ENCODE measurements around the gene POLR2J2.
A peak's percentile ranks its signal among the peaks of the same experiment; 100 is the strongest.
"Not testable (repeated sequence)": the region's sequence is repeated elsewhere in the genome, so short reads cannot be mapped to it uniquely, and the experiment has no call there.

The POLR2J2 gene

DNA sequence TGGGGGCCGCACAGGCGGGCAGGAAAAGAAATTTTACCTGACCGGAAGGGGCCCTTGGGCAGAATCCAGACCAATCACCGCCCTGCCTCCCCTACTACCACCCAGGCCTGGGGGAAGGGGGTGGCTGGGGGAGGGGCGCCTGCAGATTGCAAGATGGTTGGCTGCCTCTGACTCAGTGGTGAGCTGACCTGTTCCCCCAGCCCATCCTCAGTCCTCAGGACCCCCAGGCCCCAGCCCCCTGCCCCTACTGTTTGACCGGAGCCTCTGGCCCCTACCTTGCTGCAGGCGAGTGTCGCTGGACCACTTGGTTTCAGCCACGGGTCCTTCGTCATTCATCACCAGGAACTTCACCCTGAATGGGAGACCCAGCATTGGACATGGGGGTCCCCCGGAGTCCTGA lies 32.6 kb downstream of the POLR2J2 start:
- H3K27me3 Mint-ChIP-seq (ENCODE audit: low read depth, poor library complexity); H3K4me1 Mint-ChIP-seq; DNase-seq: not testable (repeated sequence)

DNA sequence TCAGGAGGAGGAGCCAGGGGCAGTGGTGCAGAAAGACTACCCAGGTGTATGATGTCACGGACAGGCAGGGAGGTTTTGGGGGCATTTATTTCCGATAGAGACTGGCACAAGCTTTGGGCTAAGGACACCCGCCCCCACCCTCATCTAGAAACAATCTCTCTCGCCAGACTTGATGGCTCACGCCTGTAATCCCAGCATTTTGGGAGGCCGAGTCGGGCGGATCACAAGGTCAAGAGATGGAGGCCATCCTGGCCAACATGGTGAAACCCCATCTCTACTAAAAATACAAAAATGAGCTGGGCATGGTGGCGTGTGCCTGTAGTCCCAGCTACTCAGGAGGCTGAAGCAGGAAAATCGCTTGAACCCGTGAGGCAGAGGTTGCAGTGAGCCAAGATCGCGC lies 34.5 kb downstream of the POLR2J2 start:
- H3K27ac Mint-ChIP-seq; H3K27me3 Mint-ChIP-seq (ENCODE audit: low read depth, poor library complexity); DNase-seq; H3K4me3 Mint-ChIP-seq; H3K36me3 Mint-ChIP-seq (ENCODE audit: low read depth); H3K4me1 Mint-ChIP-seq; H3K9me3 Mint-ChIP-seq: not testable (repeated sequence)

More for the DNA sequence above, 32.6 kb downstream of the POLR2J2 start:
- not testable (repeated sequence) for H3K4me3 Mint-ChIP-seq; H3K9me3 Mint-ChIP-seq; H3K36me3 Mint-ChIP-seq (ENCODE audit: low read depth); H3K27ac Mint-ChIP-seq

DNA sequence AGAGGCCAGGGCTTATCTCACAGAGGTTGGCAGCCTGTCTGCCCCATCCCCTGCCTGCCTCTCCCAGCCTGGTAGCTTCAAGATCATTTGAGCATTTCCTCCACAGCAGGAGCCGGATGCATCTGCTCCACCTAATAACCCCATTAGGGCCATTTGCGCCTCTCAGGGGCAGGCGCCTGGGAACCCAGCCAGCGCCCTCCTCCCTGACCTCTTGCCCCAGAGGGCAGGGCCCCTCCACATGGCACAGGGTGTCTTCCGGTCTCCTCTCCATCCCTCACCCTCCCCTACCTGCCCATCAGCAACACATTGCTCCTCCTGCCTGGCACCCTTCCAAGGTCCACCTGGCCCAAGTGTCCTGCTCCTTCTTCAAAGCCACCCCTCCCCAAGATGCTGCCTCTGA lies 36.1 kb downstream of the POLR2J2 start:
- not testable (repeated sequence) for H3K27ac Mint-ChIP-seq

DNA sequence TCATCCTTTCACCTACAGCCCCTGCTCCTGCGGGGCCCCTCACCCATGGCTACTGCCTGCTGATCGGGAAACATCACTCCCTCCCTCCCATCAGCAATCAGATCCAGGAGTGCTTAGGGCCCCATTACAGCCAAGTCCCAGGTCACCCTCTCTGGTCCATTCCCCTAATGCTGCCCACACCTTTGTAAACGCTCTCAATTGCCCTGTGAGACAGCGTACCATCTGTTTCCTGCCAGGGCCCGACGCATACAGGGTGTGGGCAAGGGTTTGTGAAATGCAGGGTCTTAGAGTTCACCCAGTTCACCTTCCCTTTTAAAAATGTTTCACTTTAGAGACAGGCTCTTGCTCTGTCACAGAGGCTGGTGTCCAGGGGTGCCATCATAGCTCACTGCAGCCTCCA lies 37.2 kb downstream of the POLR2J2 start:
- H3K4me1 Mint-ChIP-seq; H3K27me3 Mint-ChIP-seq (ENCODE audit: low read depth, poor library complexity); H3K27ac Mint-ChIP-seq; H3K9me3 Mint-ChIP-seq; H3K36me3 Mint-ChIP-seq (ENCODE audit: low read depth); DNase-seq; H3K4me3 Mint-ChIP-seq: not testable (repeated sequence)

More for the DNA sequence above, 36.1 kb downstream of the POLR2J2 start:
- not testable (repeated sequence) for H3K4me3 Mint-ChIP-seq; H3K27me3 Mint-ChIP-seq (ENCODE audit: low read depth, poor library complexity); H3K9me3 Mint-ChIP-seq; DNase-seq; H3K36me3 Mint-ChIP-seq (ENCODE audit: low read depth); H3K4me1 Mint-ChIP-seq

DNA sequence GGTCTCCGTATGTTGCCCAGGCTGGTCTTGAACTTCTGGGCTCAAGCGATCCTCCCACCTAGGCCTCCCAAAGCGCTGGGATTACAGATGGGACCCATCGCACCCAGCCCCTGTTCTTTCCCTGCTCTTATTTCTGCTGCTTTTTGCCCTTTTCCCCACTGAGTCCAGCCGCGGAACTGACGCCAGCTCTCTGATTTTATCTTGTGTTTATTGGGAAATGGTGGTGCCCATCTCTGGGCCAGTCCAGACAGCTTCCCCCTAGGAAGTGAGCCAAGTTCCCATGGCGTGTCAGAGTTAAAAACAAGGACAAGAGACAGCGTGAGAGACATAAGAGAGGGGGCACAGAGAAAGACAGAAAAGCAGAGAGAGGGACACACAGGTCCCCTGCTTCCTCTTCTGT lies 40.8 kb downstream of the POLR2J2 start:
- H3K36me3 Mint-ChIP-seq (ENCODE audit: low read depth); H3K27me3 Mint-ChIP-seq (ENCODE audit: low read depth, poor library complexity); H3K4me1 Mint-ChIP-seq; H3K4me3 Mint-ChIP-seq; H3K27ac Mint-ChIP-seq; DNase-seq; H3K9me3 Mint-ChIP-seq: not testable (repeated sequence)

DNA sequence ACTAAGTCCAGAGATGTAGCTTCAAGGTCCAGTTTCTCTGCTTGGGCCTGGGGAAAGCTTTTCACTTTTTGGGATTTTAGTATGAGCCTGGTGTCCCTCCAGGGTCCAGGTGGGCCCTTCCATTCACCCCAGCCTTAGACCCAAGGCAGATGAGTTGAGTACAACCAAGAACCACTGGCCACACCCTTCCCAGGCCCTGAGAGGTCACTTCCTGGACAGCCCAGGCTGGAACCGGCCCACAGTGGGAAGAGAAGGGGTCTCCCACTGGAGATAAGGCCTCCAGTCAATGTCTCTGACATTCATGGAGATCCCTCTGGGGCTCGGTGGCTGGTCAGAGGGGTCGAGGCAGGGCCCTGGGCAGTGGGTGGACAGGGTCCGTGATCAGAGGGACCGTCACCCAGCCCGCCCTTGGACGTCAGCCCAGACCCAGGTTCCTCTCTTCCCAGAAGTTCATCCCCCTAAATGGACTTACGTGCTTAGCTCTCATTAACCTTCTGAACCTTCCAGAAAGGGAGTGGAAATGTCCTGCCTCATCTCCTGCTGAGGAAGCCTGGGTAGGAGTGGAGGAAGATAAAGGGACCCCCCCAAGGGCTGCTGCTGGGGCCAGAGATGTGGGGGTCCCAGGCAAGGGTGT lies 44.1 kb downstream of the POLR2J2 start:
- H3K36me3 Mint-ChIP-seq (ENCODE audit: low read depth); H3K27ac Mint-ChIP-seq; H3K4me1 Mint-ChIP-seq; DNase-seq; H3K4me3 Mint-ChIP-seq; H3K27me3 Mint-ChIP-seq (ENCODE audit: low read depth, poor library complexity); H3K9me3 Mint-ChIP-seq: not testable (repeated sequence)

DNA sequence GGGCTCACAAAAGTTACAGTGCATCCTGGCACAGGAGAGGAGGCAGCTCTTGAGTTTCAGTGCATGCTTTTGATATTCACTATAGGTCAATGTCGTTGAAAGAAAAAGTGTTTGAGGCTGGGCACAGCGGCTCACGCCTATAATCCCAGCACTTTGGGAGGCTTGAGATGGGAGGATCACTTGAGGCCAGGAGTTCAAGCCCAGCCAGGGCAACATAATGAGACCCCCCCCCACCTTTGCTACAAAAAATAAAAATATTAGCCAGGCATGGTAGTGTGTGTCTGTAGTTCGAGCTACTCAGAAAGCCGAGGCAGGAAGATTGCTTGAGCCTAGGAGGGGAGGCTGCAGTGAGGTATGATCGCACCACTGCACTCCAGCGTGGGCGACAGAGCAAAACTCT lies 53.3 kb downstream of the POLR2J2 start:
- not testable (repeated sequence) for H3K4me1 Mint-ChIP-seq; H3K27ac Mint-ChIP-seq; H3K36me3 Mint-ChIP-seq (ENCODE audit: low read depth); H3K4me3 Mint-ChIP-seq; H3K9me3 Mint-ChIP-seq; DNase-seq; H3K27me3 Mint-ChIP-seq (ENCODE audit: low read depth, poor library complexity)

DNA sequence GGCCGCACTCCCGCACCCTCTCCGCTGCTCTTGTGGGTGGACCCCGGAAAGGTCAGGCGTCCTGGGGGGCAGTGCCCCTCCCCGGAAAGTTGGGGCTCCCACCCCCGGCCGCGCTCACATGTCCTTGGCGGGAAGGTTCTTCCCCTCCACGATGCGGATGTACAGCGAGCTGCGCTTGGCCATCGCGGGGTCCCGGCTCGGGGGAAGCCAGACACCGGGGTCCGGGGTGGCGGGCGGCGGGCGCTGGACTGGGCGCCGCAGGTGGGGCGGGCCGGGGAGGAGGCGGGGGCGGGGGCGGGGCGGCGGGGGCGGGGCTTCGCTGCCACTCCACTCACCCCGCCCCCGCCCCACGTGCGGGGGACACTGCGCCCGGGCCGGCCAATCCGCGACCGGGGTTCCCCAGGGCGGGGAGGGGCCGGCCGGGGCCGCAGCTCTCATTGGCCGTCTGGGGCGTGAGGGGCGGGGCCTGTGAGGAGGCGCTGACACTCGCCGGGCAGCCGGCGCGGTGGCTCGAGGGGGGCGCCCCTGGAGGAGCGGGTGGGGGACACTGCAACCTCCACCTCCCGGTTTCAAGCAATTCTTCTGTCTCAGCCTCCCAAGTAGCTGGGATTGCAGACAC lies 54.8 kb downstream of the POLR2J2 start, which contains the start of gene RASA4:
Gene RASA4 (minus strand): TSS at position 250 of the 619 bp plus-strand sequence. CDS start 67 bp downstream, at position 183.
- H3K27ac Mint-ChIP-seq; H3K9me3 Mint-ChIP-seq; H3K4me1 Mint-ChIP-seq; H3K27me3 Mint-ChIP-seq (ENCODE audit: low read depth, poor library complexity); H3K4me3 Mint-ChIP-seq; H3K36me3 Mint-ChIP-seq (ENCODE audit: low read depth): not testable (repeated sequence)
- peak; percentile 55 for DNase-seq

Data from nephron progenitor cell (in vitro differentiated cells).